Measurements from ENCODE around the gene ATP5MG. TPM values are rescaled to one million over a fixed set of nuclear protein-coding genes. Genes with fewer than 3 reads are reported as not detected.

The ATP5MG gene
- total RNA-seq, 2 donors from 2014 or later: 121 to 146 TPM

- DNase-seq (ENCODE audit: low spot score): no peak
- intact Hi-C loops (cut with DNase I): no loop called here
These were observed 36.1 kb downstream of the ATP5MG start for GRCh38 chr11:118437208-118438125.

- DNase-seq (ENCODE audit: low spot score): no peak
- intact Hi-C loops (cut with DNase I): no loop called here
These were observed 37.0 kb downstream of the ATP5MG start for GRCh38 chr11:118438314-118438931.

GRCh38 chr11:118439646-118440045, 38.2 kb downstream of the ATP5MG start:
- no peak for DNase-seq (ENCODE audit: low spot score)
- intact Hi-C loops (cut with DNase I): no loop called here

- intact Hi-C loops (cut with DNase I): loop anchor here in 1 of 2 donors (2.0 kb wide), 1 partner anchor 17 kb away; no protein-coding TSS in a partner anchor
- no peak for DNase-seq (ENCODE audit: low spot score)
These were observed 40.4 kb downstream of the ATP5MG start for GRCh38 chr11:118441770-118442275.

GRCh38 chr11:118442301-118442700, 40.9 kb downstream of the ATP5MG start:
- no peak for DNase-seq (ENCODE audit: low spot score)
- intact Hi-C loops (cut with DNase I): loop anchor here in 1 of 2 donors (2.0 kb wide), 1 partner anchor 16 kb away; no protein-coding TSS in a partner anchor

GRCh38 chr11:118442908-118443589, 41.6 kb downstream of the ATP5MG start:
- intact Hi-C loops (cut with DNase I): loop anchor here in 1 of 2 donors (2.0 kb wide), 1 partner anchor 16 kb away; no protein-coding TSS in a partner anchor
- DNase-seq (ENCODE audit: low spot score): no peak

- intact Hi-C loops (cut with DNase I): loop anchor here in 1 of 2 donors (2.0 kb wide), 1 partner anchor 15 kb away; no protein-coding TSS in a partner anchor
- no peak for DNase-seq (ENCODE audit: low spot score)
These were observed 42.3 kb downstream of the ATP5MG start for GRCh38 chr11:118443590-118444218.

- intact Hi-C loops (cut with DNase I): no loop called here
- DNase-seq (ENCODE audit: low spot score): no peak
These were observed 46.0 kb downstream of the ATP5MG start for GRCh38 chr11:118447423-118447822.

GRCh38 chr11:118448294-118448693, 46.9 kb downstream of the ATP5MG start:
- intact Hi-C loops (cut with DNase I): no loop called here
- no peak for DNase-seq (ENCODE audit: low spot score)

- intact Hi-C loops (cut with DNase I): no loop called here
- DNase-seq (ENCODE audit: low spot score): no peak
These were observed 48.0 kb downstream of the ATP5MG start for GRCh38 chr11:118449316-118449918.

- intact Hi-C loops (cut with DNase I): no loop called here
These were observed 49.0 kb downstream of the ATP5MG start for GRCh38 chr11:118450451-118450850.

More at GRCh38 chr11:118450451-118450850, 49.0 kb downstream of the ATP5MG start:
- no peak for DNase-seq (ENCODE audit: low spot score)

Other genes starting within 250 kb of the ATP5MG start
- gene SCN4B, start 248.8 kb upstream of the ATP5MG start, total RNA-seq: 1 to 10 TPM; 3.5 to 9.8 TPM
- gene SCN2B, start 225.0 kb upstream of the ATP5MG start, total RNA-seq: 1 to 10 TPM in 1 of 2 donors, under 1 TPM in 1; 0.14 to 1.4 TPM
- gene JAML, start 176.6 kb upstream of the ATP5MG start, total RNA-seq: 1 to 10 TPM; 3.8 to 7.0 TPM
- 1 to 10 TPM in 1 of 2 donors, under 1 TPM in 1; 0.52 to 1.6 TPM for gene MPZL3, start 149.2 kb upstream of the ATP5MG start, total RNA-seq
- gene MPZL2, start 137.3 kb upstream of the ATP5MG start, total RNA-seq: 10 to 100 TPM; 29.8 to 53.3 TPM
- gene CD3E, start 96.9 kb upstream of the ATP5MG start, total RNA-seq: 1 to 10 TPM; 1.3 to 1.8 TPM
- gene CD3D, start 58.9 kb upstream of the ATP5MG start, total RNA-seq: 1 to 10 TPM in 1 of 2 donors, not detected in 1; 1.2 TPM
- 1 to 10 TPM in 1 of 2 donors, under 1 TPM in 1; 0.57 to 1.1 TPM for gene CD3G, start 57.3 kb upstream of the ATP5MG start, total RNA-seq
- 10 to 100 TPM; 31.1 to 34.1 TPM for gene UBE4A, start 42.0 kb upstream of the ATP5MG start, total RNA-seq
- gene KMT2A, start 34.9 kb downstream of the ATP5MG start, total RNA-seq: 10 to 100 TPM; 47.3 to 59.7 TPM
- gene TTC36, start 125.9 kb downstream of the ATP5MG start, total RNA-seq: under 1 TPM in 1 of 2 donors, not detected in 1; 0.43 TPM
- 10 to 100 TPM; 20.5 to 22.8 TPM for gene TMEM25, start 129.6 kb downstream of the ATP5MG start, total RNA-seq
- 10 to 100 TPM; 15.9 TPM for gene IFT46, start 164.3 kb downstream of the ATP5MG start, total RNA-seq
- 100 to 1,000 TPM; 148 to 176 TPM for gene ARCN1, start 170.8 kb downstream of the ATP5MG start, total RNA-seq
- 100 to 1,000 TPM; 155 to 201 TPM for gene PHLDB1, start 206.0 kb downstream of the ATP5MG start, total RNA-seq